SK-N-SH treated with all-trans-retinoic acid at 6 μM for 48 hours (cell line): Measurements from ENCODE around the gene NAA30.

ENCODE experiments used
- GLIS3 ChIP-seq: fragments of 250-450 bp; sonication (Bioruptor Pico); IDR thresholded peaks from 2 replicates; pipeline ENCODE4 v1.5.0; 2020; ENCODE audit warnings: mild to moderate bottlenecking, moderate library complexity
- TSHZ2 ChIP-seq: fragments of 250-450 bp; sonication (Bioruptor Pico); IDR thresholded peaks from 2 replicates; pipeline ENCODE4 v1.5.0; 2020; ENCODE audit warnings: mild to moderate bottlenecking, moderate library complexity
- ZFP30 ChIP-seq: fragments of 450-650 bp; formaldehyde crosslinking; IDR thresholded peaks from 2 replicates; pipeline ENCODE4 v1.5.0; 2022; ENCODE audit warnings: mild to moderate bottlenecking, moderate library complexity
- ZNF565 ChIP-seq: fragments of 450-650 bp; formaldehyde crosslinking; conservative IDR thresholded peaks from 2 replicates; pipeline ENCODE4 v1.5.0; 2020; ENCODE audit warnings: low read depth, mild to moderate bottlenecking, moderate library complexity

DNA sequence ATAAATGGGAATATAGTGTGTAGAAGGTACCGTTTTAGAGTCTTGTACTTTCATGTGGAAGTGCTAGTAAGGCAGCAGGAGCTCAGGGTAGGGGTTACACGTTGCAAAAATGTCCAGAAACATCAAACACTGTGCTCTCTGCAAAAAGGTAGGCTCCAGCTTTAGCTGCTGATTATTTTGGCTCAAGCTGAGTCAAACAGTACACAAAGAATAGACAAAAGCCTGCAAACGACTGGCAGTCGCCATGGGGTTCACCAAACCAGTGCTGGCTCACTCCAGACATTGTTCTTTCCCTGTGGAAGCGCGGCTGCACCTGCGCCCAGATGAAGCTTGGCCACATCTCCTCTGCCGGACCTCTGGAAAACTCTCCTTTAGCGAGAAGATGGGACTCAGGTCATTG lies 45.3 kb upstream of the NAA30 start:
- TF ChIP-seq ZFP30 (CRISPR knock-in tag) (no peak), GLIS3 (CRISPR knock-in tag) (no peak), ZNF565 (CRISPR knock-in tag) (no peak), TSHZ2 (CRISPR knock-in tag) (no peak)
